ENCODE data around the gene TBX18.

TBX18 gene

GRCh38 chr6:84764332-84765049 is at the start of gene TBX18:
Gene TBX18 (minus strand): TSS chr6:84764598. CDS start chr6:84764181, 417 bp downstream.
- DNase-seq: no peak

GRCh38 chr6:84811351-84811750 is 47.0 kb upstream of the TBX18 start:
- no peak for DNase-seq

- no peak for DNase-seq
Observed at GRCh38 chr6:84809455-84809854, 45.1 kb upstream of the TBX18 start.

DNA sequence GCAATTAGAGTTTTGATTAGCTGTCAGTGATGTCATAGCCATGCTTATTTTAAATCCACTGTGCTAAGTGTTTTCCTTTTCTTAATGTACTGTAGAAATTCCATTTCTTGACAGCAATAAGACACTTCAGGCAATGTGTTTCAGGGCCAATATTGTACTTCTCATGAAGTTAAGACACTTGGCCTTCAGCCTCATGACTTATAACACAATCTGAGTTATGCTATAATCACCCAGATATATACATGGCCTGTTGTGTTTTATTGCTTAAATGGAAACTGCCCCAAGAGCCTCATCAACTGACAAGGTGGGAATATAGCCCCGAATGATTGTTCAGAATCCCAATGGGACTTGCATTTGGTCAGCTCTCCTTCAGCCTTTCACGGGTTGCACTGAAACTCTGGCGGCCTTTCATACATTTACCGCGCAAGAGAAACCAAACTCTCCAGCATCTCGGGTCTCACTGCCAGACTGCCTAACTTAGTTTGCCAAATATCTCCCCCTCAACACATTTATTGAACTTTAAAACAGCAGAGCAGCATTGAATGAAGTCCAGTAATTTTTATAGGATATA is 44.2 kb upstream of the TBX18 start:
- DNase-seq: no peak

- no peak for DNase-seq
Observed at GRCh38 chr6:84805145-84805544, 40.7 kb upstream of the TBX18 start.

GRCh38 chr6:84804720-84805119 is 40.3 kb upstream of the TBX18 start:
- DNase-seq: no peak

DNA sequence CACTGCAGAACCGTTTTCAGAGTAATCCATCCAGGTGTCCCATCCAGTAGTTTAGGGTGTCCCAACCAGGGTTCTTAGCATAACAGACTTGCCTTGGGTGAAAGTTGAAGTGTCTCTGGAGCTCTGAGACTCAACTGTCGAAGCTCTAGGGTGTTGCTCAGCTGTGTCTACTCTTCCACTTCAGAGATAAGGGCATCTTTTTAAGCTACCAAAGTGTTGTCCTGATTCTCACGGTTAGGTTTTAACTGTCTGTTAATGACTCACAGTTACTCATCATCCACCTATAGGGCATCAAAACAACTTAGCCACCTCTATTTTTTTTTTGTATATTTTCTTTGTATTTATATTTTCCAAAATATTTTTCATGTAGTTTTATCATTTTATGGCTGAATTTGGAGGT is 36.9 kb upstream of the TBX18 start:
- DNase-seq: no peak

- no peak for DNase-seq
Observed at GRCh38 chr6:84798257-84798656, 33.9 kb upstream of the TBX18 start.

DNA sequence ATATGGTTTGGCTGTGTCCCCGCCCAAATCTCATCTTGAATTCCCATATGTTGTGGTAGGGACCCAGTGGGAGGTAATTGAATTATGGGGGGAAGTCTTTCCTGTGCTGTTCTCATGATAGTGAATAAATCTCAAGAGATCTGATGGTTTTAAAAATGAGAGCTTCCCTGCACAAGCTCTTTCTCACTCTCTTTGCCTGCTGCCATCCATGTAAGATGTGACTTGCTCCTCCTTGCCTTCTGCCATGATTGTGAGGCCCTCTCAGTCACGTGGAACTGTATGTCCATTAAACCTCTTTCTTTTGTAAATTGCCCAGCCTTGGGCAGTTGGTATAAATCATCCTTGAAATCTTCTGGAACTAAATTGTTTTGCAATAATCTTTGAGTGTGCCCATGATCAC is 31.9 kb upstream of the TBX18 start:
- no peak for DNase-seq

- DNase-seq: no peak
Observed at GRCh38 chr6:84791927-84792326, 27.5 kb upstream of the TBX18 start.

DNA sequence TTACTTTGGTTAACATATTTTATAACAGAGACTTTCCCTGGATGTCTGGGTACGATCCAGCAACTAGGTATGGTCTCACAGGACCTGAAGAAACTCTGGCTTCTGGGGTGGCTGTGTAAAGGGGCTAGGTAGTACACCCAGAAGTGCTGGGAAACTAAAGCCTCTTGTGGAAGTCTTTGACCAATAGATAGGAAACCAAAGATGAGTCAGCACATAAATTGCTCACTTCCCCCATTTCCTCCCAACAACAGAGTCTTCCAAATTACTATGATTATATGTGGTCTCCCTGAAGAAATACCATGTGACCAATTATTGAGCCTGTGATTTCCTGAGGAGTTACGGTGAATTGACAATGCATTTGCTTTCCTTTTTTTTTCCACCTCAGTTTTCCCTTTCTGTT is 26.8 kb upstream of the TBX18 start:
- DNase-seq: no peak

- no peak for DNase-seq
Observed at GRCh38 chr6:84789170-84789569, 24.8 kb upstream of the TBX18 start.

DNA sequence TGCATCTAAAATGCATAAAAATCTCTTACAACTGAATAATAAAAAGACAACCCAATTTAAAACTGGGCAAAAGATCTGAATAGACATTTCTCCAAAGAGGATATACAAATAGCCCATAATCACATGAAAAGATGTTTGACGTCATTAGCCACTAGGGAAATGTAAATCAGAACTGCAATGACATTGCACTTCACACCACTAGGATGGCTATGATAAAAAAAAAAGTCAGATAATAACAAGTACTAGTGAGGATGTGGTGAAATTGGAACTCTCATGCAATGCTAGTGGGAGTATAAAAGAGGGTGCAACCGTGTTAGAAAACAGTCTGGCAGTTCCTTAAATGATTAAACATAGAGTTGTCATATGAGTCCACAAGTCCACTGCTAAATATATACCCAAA is 24.3 kb upstream of the TBX18 start:
- no peak for DNase-seq

GRCh38 chr6:84785671-84786070 is 21.3 kb upstream of the TBX18 start:
- DNase-seq: no peak

- DNase-seq: no peak
Observed at GRCh38 chr6:84779917-84780316, 15.5 kb upstream of the TBX18 start.

DNA sequence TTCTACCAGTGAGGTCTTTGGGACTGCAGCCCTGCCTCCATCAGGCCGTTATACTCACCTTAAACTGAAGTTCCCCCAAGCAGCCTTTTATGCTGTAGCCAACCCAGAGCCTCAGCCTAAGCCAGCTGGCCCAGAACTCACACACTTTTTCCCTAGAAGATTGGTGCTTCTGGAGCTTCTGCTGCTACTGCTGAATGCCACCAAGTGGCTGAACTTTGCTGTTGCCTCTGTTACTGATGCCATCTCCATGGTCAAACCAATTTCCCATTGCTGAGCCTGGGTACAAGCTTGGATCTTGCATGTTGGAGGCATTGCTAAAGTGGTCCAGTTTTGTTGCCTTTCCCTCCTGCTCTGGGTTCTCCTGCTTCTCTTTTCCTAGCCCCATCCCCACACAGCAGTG is 15.0 kb upstream of the TBX18 start:
- DNase-seq: no peak

DNA sequence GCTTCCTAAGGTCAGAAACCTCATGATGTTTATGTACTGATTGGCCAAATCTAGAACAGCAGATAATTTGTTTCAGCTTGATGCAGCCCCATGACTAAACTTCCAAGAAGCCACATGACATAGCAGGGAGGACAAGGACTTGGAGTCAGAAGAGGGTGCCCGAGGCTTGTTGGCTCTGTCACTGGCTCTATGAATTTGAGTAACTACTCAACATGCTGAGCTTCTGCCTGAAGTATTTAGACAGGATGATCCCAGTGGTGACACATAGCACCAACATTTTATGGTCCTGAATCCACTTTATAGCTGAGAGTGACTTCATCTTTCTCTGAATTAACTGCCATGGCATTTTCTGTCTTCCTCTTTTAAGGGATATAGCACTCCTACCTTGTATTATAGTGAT is 13.5 kb upstream of the TBX18 start:
- no peak for DNase-seq

DNA sequence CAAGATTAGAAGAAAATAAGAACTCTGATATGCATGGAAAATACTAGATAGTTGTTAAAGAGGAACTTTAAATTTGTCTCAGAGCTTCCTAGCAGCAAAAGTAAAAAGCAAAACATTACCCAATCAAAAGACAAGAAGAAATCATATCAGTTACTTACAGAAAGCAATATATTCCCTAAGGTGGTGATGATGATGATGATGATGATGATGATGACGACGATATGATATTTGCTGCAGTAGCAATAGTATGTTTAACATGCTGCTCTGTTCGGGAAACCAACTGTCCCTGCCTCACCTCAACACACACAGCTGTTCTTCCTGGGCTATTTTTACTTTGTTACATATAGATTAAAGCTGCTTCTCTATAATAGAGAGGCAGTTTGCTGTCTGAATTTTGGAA is 12.0 kb upstream of the TBX18 start:
- DNase-seq: no peak

GRCh38 chr6:84775751-84776150 is 11.4 kb upstream of the TBX18 start:
- no peak for DNase-seq

- DNase-seq: no peak
Observed at GRCh38 chr6:84774985-84775284, 10.5 kb upstream of the TBX18 start.

DNA sequence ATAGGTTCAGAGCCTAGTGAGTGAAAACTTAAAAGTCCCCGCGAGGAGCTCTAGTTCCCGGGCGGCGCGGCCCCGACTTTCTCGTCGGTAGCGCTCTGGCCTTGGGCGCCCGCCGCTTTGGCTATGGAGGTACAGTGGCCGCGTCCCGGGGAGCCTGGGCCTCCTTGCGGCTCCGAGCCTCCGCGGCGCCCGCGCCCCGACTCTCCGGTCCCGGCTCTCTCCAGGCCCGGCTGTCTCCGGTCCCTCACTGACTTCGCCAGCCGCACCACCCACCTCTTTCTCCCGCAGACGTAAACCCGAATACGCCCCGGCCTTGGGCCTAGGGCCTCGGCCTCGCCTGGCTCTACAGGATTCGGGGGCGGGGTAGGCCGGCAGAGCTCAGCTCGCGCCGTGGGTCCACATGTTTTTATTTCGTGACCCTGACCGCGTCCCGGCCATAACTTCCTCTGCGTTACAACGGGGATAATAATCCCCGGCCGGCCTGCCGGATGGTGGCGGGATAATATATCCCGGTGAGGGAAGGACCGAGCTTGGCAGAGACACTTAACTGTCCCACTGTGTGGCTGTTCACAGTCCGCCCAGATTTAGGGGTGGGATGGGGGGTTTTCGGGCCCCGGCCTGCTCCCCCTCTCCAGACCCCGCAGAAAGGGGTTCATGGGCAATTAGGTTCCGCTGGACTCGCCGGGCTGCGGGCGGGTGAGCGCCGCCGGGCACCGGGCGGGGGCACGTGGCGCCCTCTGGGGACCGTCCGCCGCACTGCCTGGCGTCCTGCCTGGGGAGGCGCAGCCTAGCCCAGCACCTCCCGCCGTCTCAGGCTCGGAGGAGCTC is 10.0 kb upstream of the TBX18 start:
- DNase-seq: no peak

DNA sequence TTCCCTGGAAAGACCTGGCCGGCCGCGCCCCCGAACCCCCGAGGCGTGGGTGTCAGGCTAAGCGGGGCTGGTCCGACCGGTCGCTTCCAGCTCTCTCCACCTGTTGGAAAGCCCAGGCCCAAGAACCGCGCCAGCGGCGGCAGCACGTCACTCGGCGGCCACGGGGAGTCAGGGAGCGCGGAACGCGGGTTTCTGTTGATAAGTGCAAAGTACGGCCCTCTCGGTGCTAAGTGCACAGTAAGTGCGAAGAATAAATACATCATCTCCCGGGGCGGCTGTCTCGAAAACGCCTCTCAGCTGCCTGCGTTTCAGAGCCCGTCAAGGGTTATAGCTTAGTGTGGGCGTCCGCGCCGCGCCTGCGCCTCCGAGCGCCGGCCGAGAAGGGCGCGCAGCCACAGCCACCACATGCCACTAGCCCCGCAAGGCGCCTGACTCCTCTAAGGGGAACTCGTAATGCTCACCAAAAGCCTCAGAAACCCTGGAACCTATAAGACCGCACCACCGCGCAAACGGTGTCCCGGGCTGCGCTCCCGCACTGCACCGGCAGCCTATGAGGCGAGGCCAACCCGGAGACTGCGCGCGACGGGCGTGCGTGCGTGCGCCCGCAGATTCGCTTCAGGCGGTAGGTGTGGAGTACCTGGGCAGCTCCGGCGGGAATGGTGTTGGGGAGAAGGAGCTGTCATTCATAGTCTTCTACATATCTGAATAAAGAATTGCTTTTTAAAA is 9.2 kb upstream of the TBX18 start:
- DNase-seq: no peak

- DNase-seq: no peak
Observed at GRCh38 chr6:84773133-84773430, 8.7 kb upstream of the TBX18 start.

All from NK-92 treated with Interleukin-12 subunit alpha and Interleukin-12 subunit beta, amount 100 ng/mL, for 24 hours (cell line).